HepG2 (cell line): Measurements from ENCODE around the gene STK24. TPM values are rescaled to one million over a fixed set of nuclear protein-coding genes. Genes with fewer than 3 reads are reported as not detected.

Experiments used
- ATAC-seq: fragments of 200-7000 bp; cut with Tn5 transposase; 3 replicates; pipeline ENCODE4 v1.9.1; 2020; ENCODE audit warnings: mild to moderate bottlenecking, moderate library complexity
- BruUV-seq: library from RNA; stranded (reverse); fragments of 400-500 nt; replicated peaks from 2 replicates; lab custom pipeline; 2021; lab: Mats Ljungman, UMichigan
- CTCF ChIA-PET: fragments of 300-600 bp; formaldehyde crosslinking; extraction: SDS; loops from one replicate; lab custom pipeline; 2021; ENCODE audit warnings: low total read pairs, inconsistent platforms, low intra/inter-chr PET ratio; lab: Yijun Ruan, JAX
- POLR2A ChIA-PET: fragments of 350-600 bp; sonication (Branson Sonifier 250); formaldehyde crosslinking; loops from one replicate; lab custom pipeline; 2020; ENCODE audit warnings: antibody characterized with exemption, inconsistent platforms; lab: Yijun Ruan, JAX
- DNase-seq: peaks from one replicate; pipeline ENCODE4 v3.0.0-alpha.2; 2015; ENCODE audit warnings: low spot score
- FAIRE-seq: peaks from 3 replicates; lab custom pipeline; 2011; peaks lifted over from hg19 to GRCh38; lab: Jason Lieb, UNC
- H2AFZ ChIP-seq: one replicate; pipeline ENCODE4 v1.6.1; 2011; ENCODE audit warnings: low read length, inconsistent platforms
- H3K27ac ChIP-seq: fragments of 300-600 bp; 3 replicates; pipeline ENCODE4 v1.8.0; 2011; ENCODE audit warnings: mixed run types, mild to moderate bottlenecking, mixed read lengths, low read length, inconsistent platforms; ENCODE audit not compliant: insufficient read depth; ENCODE audit errors: extremely low read length
- H3K27me3 ChIP-seq, 2 experiments: fragments of 200-600 bp in 1 of 2; 2 replicates in 1 of 2; 3 replicates in 1 of 2; pipeline versions ENCODE4 v1.6.0 to v1.8.0; 2011; ENCODE audit warnings: low read length in 2 of 2, mild to moderate bottlenecking in 2 of 2, moderate library complexity in 2 of 2, inconsistent platforms in 1 of 2; ENCODE audit not compliant: insufficient read depth in 2 of 2, control insufficient read depth in 1 of 2
- H3K36me3 ChIP-seq, 2 experiments: fragments of 200-600 bp in 1 of 2; replicated peaks in 1 of 2; 2 replicates in 1 of 2; 3 replicates in 1 of 2; pipeline versions ENCODE4 v1.5.1 to v1.8.0; 2011; ENCODE audit warnings: low read length in 2 of 2, inconsistent platforms in 1 of 2; ENCODE audit not compliant: insufficient read depth in 2 of 2, control insufficient read depth in 1 of 2
- H3K4me1 ChIP-seq: 2 replicates; pipeline ENCODE4 v1.5.1; 2012; ENCODE audit warnings: low read length, inconsistent platforms; ENCODE audit not compliant: insufficient read depth
- H3K4me2 ChIP-seq: 2 replicates; pipeline ENCODE4 v1.6.0; 2011; ENCODE audit warnings: low read depth, low read length, inconsistent platforms
- H3K4me3 ChIP-seq, 3 experiments: fragments of 200-600 bp in 1 of 3; sonication (generic), shearing (Covaris generic) in 1 of 3; replicated peaks in 1 of 3; 2 replicates each; pipeline ENCODE4 v1.5.1; 2011 to 2016; ENCODE audit warnings: low read length in 3 of 3, inconsistent platforms in 2 of 3, low read depth in 2 of 3, mild to moderate bottlenecking in 2 of 3, control low read depth in 1 of 3, mixed read lengths in 1 of 3; ENCODE audit not compliant: insufficient read depth in 1 of 3
- H3K79me2 ChIP-seq: one replicate; pipeline ENCODE4 v1.6.1; 2011; ENCODE audit warnings: low read length, inconsistent platforms; ENCODE audit not compliant: insufficient read depth
- H3K9ac ChIP-seq: 2 replicates; pipeline ENCODE4 v1.6.0; 2011; ENCODE audit warnings: mild to moderate bottlenecking, low read depth, low read length, inconsistent platforms; ENCODE audit not compliant: insufficient read depth
- H3K9me3 ChIP-seq: 2 replicates; pipeline ENCODE4 v1.5.1; 2012; ENCODE audit warnings: mild to moderate bottlenecking, low read length
- H4K20me1 ChIP-seq: 2 replicates; pipeline ENCODE4 v1.6.0; 2011; ENCODE audit warnings: inconsistent platforms, mild to moderate bottlenecking, low read length, moderate library complexity; ENCODE audit not compliant: insufficient read depth
- ARHGAP35 ChIP-seq: sonication (generic); formaldehyde crosslinking; IDR thresholded peaks from 2 replicates; pipeline ENCODE4 v1.9.0; 2022; ENCODE audit warnings: mild to moderate bottlenecking, inconsistent platforms, moderate library complexity, missing genetic modification reagents, borderline replicate concordance
- ATF5 ChIP-seq: sonication (generic); formaldehyde crosslinking; IDR thresholded peaks from 2 replicates; pipeline ENCODE4 v1.4.0; 2020; ENCODE audit warnings: mild to moderate bottlenecking, low read depth, missing genetic modification reagents
- HMGXB3 ChIP-seq: sonication (generic); formaldehyde crosslinking; IDR thresholded peaks from 2 replicates; pipeline ENCODE4 v1.4.0; 2020; ENCODE audit warnings: missing genetic modification reagents, borderline replicate concordance
- LBX2 ChIP-seq: sonication (generic); formaldehyde crosslinking; IDR thresholded peaks from 2 replicates; pipeline ENCODE4 v1.5.0; 2020; ENCODE audit warnings: missing genetic modification reagents, mild to moderate bottlenecking, borderline replicate concordance
- MEF2D ChIP-seq: sonication (generic); formaldehyde crosslinking; IDR thresholded peaks from 2 replicates; pipeline ENCODE4 v1.5.1; 2020; ENCODE audit warnings: mild to moderate bottlenecking, missing genetic modification reagents
- PRDM10 ChIP-seq: sonication (generic); formaldehyde crosslinking; IDR thresholded peaks from 2 replicates; pipeline ENCODE4 v1.4.0; 2020; ENCODE audit warnings: low read depth, missing genetic modification reagents
- SIN3B ChIP-seq: fragments of 150-350 bp; IDR thresholded peaks from 2 replicates; pipeline ENCODE4 v1.6.1; 2014; ENCODE audit warnings: low read length
- THRA ChIP-seq: sonication (generic); formaldehyde crosslinking; IDR thresholded peaks from 2 replicates; pipeline ENCODE4 v1.4.0; 2020; ENCODE audit warnings: missing genetic modification reagents, borderline replicate concordance
- ZBTB7A ChIP-seq: sonication (generic); formaldehyde crosslinking; IDR thresholded peaks from 2 replicates; pipeline ENCODE4 v1.8.0; 2022; ENCODE audit warnings: mild to moderate bottlenecking, missing genetic modification reagents
- ZFP41 ChIP-seq: sonication (generic); formaldehyde crosslinking; IDR thresholded peaks from 2 replicates; pipeline ENCODE4 v1.4.0; 2020; ENCODE audit warnings: mild to moderate bottlenecking, missing genetic modification reagents, borderline replicate concordance
- ZNF30 ChIP-seq: sonication (generic); formaldehyde crosslinking; IDR thresholded peaks from 2 replicates; pipeline ENCODE4 v1.5.0; 2020; ENCODE audit warnings: mild to moderate bottlenecking, missing genetic modification reagents
- ZNF792 ChIP-seq: IDR thresholded peaks from 2 replicates; pipeline ENCODE4 v1.6.1; 2016
- WGBS: methylation state at CpG from one replicate; pipeline ENCODE4 v1.1.6; 2017; ENCODE audit warnings: low lambda C conversion rate; 5-methylcytosine and 5-hydroxymethylcytosine counted together
- in situ Hi-C: cut with HindIII; loops from 2 replicates; pipeline ENCODE4 v1.10.0; 2017; ENCODE audit warnings: low pct_unique_long_range_greater_than_20kb; ENCODE audit not compliant: extremely low pct_ligation_motif_present
- intact Hi-C: fragments of 100-400 bp; cut with micrococcal nuclease; formaldehyde crosslinking; loops from one replicate; pipeline ENCODE4 v1.10.0; 2022; ENCODE audit not compliant: unreplicated experiment
- polyA plus RNA-seq, 8 experiments: library from polyadenylated mRNA; depleted of rRNA in 3 of 8; stranded (reverse) in 7 of 8; unstranded in 1 of 8; fragments of >200 nt; fragmentation: Illumina TruSeq in 4 of 8; extraction: Trizol in 4 of 8; gene quantifications; 2 replicates each; pipeline versions ENCODE4 v1.2.1 to v1.2.3, GENCODE V29; 2011 to 2016; ENCODE audit warnings: low read depth in 4 of 8, missing spikeins in 1 of 8, mixed read lengths in 1 of 8; ENCODE audit not compliant: insufficient read depth in 1 of 8
- total RNA-seq, 5 experiments: library from RNA; depleted of rRNA; stranded (reverse); fragments of >200 nt; fragmentation: Illumina TruSeq; extraction: Trizol; gene quantifications; 2 replicates each; pipeline ENCODE4 v1.2.3, GENCODE V29; 2016; ENCODE audit warnings: low read depth in 1 of 5

The STK24 gene
- total and polyA plus RNA-seq, 2 of the 13 experiments (the other 11 are each of a cell fraction or from before 2014, with no cell fraction given) = 51.3 to 73.0 TPM

GRCh38 chr13:98532254-98532653 is 44.7 kb downstream of the STK24 start (continued):
- TF ChIP-seq THRA (no peak), SIN3B (no peak), PRDM10 (no peak), ZNF30 (CRISPR knock-in tag) (no peak), ZBTB7A (no peak)

- Histone ChIP-seq H3K27ac (no peak overlapping the region), H3K9ac (no peak overlapping the region), H3K27me3 (no peaks in the 10 kb centered on the region; a peak in 1 of 5 replicates), H2AFZ (no peak overlapping the region), H4K20me1 (peaks cover 83% of the 10 kb centered on the region), H3K4me3 (no peak overlapping the region), H3K4me2 (no peak overlapping the region), H3K4me1 (peaks cover 16% of the 10 kb centered on the region), H3K79me2 (peaks cover 99% of the 10 kb centered on the region), H3K9me3 (no peaks in the 10 kb centered on the region), H3K36me3 (peaks cover 3 to 13% of the 10 kb centered on the region in 2 experiments; a peak in 3 of 5 replicates)
- ChIA-PET CTCF (no interaction called here), POLR2A (no interaction called here)
- intact Hi-C loops (no loop called here), in situ Hi-C loops (no loop called here)
- DNase-seq = no peak
- BruUV-seq = no TSS peak
- no peak for ATAC-seq
- FAIRE-seq = no peak
- 93% methylated on average over 3 of the region's 7 CpGs for WGBS
- no peak for TF ChIP-seq ZNF792 (CRISPR knock-in tag)
- TF ChIP-seq MEF2D (CRISPR knock-in tag) = no peak
- TF ChIP-seq HMGXB3 = no peak
- no peak for TF ChIP-seq LBX2 (CRISPR knock-in tag)
- TF ChIP-seq ARHGAP35 (CRISPR knock-in tag) = no peak
- TF ChIP-seq ZFP41 = no peak
- TF ChIP-seq ATF5 = no peak
Measured at GRCh38 chr13:98530217-98530616, 46.7 kb downstream of the STK24 start.
